Mucosa of descending colon (tissue), 3 donors: ENCODE results near the gene MAP7. TPM values are rescaled to one million over a fixed set of nuclear protein-coding genes. Genes with fewer than 3 reads are reported as not detected.
"Not testable (repeated sequence)": the region's sequence is repeated elsewhere in the genome, so short reads cannot be mapped to it uniquely, and the experiment has no call there.

Source experiments
- ATAC-seq: fragments of 200-7000 bp; cut with Tn5 transposase; one replicate; pipeline ENCODE4 v1.9.1; 2020; ENCODE audit warnings: mild to moderate bottlenecking, moderate library complexity
- DNase-seq, 3 donors: peaks; one replicate each; pipeline ENCODE4 v3.0.0-alpha.2; 2020
- H3K36me3 ChIP-seq: fragments of 200-600 bp; one replicate; pipeline ENCODE4 v1.8.0; 2021; ENCODE audit warnings: low read depth, mild to moderate bottlenecking
- H3K4me1 ChIP-seq: fragments of 200-600 bp; one replicate; pipeline ENCODE4 v1.8.0; 2021; ENCODE audit warnings: low read depth, mild to moderate bottlenecking
- H3K4me3 ChIP-seq: fragments of 200-600 bp; one replicate; pipeline ENCODE4 v1.8.0; 2021; ENCODE audit warnings: mild to moderate bottlenecking
- H3K9me3 ChIP-seq: fragments of 200-600 bp; one replicate; pipeline ENCODE4 v1.8.0; 2021; ENCODE audit warnings: mild to moderate bottlenecking
- intact Hi-C, 2 donors: fragments of 100-400 bp; cut with DNase I in 1 of 2; cut with micrococcal nuclease in 1 of 2; formaldehyde crosslinking; loops; one replicate each; pipeline versions ENCODE4 v1.11.0 to v1.11.1; 2022; cut with DNase I, micrococcal nuclease
- total RNA-seq, 3 donors: library from RNA; stranded (reverse); fragmentation: NEBNext Ultra II Directional in 2 of 3; extraction: Animal tissue kit (Norgen Biotek cat#: 25700) in 2 of 3; gene quantifications; one replicate each; pipeline versions ENCODE4 v1.2.1 to v1.2.4, GENCODE V29; 2021 to 2023
- TF ChIP-seq, protein P1 (sequence below): fragments of 200-600 bp; IDR thresholded peaks from one replicate; pipeline ENCODE4 v1.8.0; 2022; ENCODE audit warnings: antibody characterized with exemption, mild to moderate bottlenecking
- donor health status: DM: no; HTN: no; CAD: no; lungs with moderate emphysema.
- donor health status: DM: no; HTN: no; CAD: no.
- donor health status: DM: no; HTN: yes; CAD: no.

The MAP7 gene
- total RNA-seq, 3 donors from 2014 or later: 28.4 to 80.5 (median 68.6) TPM

GRCh38 chr6:136500414-136500813, 49.8 kb downstream of the MAP7 start:
- ATAC-seq (no peak), DNase-seq (no peak)

DNA sequence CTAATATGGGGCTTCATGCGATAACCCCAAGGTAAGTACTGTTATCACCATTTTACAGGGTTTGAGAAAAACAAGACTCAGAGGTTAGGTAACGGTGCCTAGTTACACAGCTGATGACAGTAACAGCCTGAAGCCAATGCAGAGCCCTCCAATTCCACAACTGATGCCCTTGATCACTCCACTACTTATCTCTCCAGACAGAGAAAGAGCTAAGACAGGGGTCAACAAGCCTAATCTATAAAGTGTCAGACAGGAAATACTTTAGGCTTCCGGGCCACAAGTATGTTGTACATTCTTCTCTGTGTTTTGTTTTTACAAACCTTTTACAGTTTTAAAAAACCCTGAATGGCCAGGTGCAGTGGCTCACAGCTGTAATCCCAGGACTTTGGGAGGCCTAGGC, 50.9 kb downstream of the MAP7 start:
- Histone ChIP-seq H3K4me1 (no peaks in the 10 kb centered on the region), H3K4me3 (no peak overlapping the region), H3K36me3 (no peaks in the 10 kb centered on the region), H3K9me3 (no peaks in the 10 kb centered on the region)
- intact Hi-C loops: no loop called here
- DNase-seq (no peak), ATAC-seq (no peak)
- TF ChIP-seq, protein P1, sequence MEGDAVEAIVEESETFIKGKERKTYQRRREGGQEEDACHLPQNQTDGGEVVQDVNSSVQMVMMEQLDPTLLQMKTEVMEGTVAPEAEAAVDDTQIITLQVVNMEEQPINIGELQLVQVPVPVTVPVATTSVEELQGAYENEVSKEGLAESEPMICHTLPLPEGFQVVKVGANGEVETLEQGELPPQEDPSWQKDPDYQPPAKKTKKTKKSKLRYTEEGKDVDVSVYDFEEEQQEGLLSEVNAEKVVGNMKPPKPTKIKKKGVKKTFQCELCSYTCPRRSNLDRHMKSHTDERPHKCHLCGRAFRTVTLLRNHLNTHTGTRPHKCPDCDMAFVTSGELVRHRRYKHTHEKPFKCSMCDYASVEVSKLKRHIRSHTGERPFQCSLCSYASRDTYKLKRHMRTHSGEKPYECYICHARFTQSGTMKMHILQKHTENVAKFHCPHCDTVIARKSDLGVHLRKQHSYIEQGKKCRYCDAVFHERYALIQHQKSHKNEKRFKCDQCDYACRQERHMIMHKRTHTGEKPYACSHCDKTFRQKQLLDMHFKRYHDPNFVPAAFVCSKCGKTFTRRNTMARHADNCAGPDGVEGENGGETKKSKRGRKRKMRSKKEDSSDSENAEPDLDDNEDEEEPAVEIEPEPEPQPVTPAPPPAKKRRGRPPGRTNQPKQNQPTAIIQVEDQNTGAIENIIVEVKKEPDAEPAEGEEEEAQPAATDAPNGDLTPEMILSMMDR: no peak

More at GRCh38 chr6:136500414-136500813, 49.8 kb downstream of the MAP7 start:
- Histone ChIP-seq H3K4me3 (no peak overlapping the region), H3K9me3 (no peaks in the 10 kb centered on the region), H3K36me3 (no peaks in the 10 kb centered on the region), H3K4me1 (no peaks in the 10 kb centered on the region)
- intact Hi-C loops: no loop called here
- TF ChIP-seq, protein P1: no peak

GRCh38 chr6:136496449-136496848, 53.8 kb downstream of the MAP7 start:
- H3K4me1 ChIP-seq: not testable (repeated sequence)

DNA sequence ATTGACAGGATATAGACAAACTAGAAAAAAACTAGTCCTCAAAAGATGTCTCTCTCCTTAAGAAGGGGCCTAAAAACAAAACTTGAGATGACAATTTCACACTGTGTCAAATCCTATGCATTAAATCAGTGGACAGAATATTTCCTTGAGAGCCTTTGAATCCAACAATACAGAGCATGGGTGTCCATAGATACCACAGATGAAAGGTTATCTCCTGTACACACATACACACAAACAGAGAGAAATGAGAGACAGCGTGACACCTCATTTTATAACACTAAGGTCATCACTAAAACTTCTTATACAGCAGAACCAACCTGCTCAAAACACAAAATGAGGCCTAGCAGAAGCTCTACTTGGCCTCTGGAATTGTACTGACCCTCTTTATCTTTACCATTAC, 55.5 kb downstream of the MAP7 start:
- DNase-seq (no peak), ATAC-seq (no peak)
- H3K4me1 ChIP-seq: no peaks in the 10 kb centered on the region
- TF ChIP-seq, protein P1: no peak
- H3K36me3 ChIP-seq: no peaks in the 10 kb centered on the region
- intact Hi-C loops: no loop called here
- no peak overlapping the region for H3K4me3 ChIP-seq
- no peaks in the 10 kb centered on the region for H3K9me3 ChIP-seq

More at GRCh38 chr6:136496449-136496848, 53.8 kb downstream of the MAP7 start:
- ATAC-seq: peak; percentile 59
- intact Hi-C loops, H3K36me3 ChIP-seq, H3K4me3 ChIP-seq, DNase-seq, H3K9me3 ChIP-seq: not testable (repeated sequence)

GRCh38 chr6:136494059-136494458, 56.2 kb downstream of the MAP7 start:
- no peaks in the 10 kb centered on the region for H3K9me3 ChIP-seq
- no peaks in the 10 kb centered on the region for H3K4me1 ChIP-seq
- TF ChIP-seq, protein P1: no peak
- no peak for ATAC-seq
- intact Hi-C loops: no loop called here
- no peaks in the 10 kb centered on the region for H3K36me3 ChIP-seq
- no peak for DNase-seq
- H3K4me3 ChIP-seq: no peak overlapping the region

DNA sequence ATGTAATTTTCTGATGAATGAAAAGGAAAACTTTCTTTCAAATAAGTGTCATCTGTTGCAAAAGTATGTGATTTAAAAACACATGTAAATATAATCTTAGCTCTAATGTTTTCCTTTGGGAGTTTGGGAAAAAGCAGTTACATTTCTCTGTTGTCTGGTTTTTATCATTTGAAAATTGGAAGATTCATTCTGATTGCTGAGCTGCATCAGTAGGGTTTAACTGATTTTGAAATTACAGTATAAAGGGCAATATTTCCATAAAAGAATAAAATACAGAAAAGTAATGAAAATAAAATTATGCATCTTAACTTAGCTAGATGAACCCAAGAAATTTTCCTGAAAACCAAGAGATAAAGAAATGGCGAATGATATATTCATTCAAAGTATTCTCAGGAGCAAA, 57.8 kb downstream of the MAP7 start:
- Histone ChIP-seq H3K4me3 (no peak overlapping the region), H3K36me3 (no peaks in the 10 kb centered on the region), H3K9me3 (no peaks in the 10 kb centered on the region), H3K4me1 (no peaks in the 10 kb centered on the region)
- ATAC-seq (no peak), DNase-seq (no peak)
- intact Hi-C loops: no loop called here
- TF ChIP-seq, protein P1: no peak
